Middle frontal gyrus (tissue), 1 donor: Measurements from ENCODE around the gene PLXNA1.

Experiments used
- DNase-seq: peaks from one replicate; pipeline ENCODE4 v3.0.0-alpha.2; 2015; ENCODE audit warnings: low spot score; ENCODE audit errors: extremely low spot score

The PLXNA1 gene

DNA sequence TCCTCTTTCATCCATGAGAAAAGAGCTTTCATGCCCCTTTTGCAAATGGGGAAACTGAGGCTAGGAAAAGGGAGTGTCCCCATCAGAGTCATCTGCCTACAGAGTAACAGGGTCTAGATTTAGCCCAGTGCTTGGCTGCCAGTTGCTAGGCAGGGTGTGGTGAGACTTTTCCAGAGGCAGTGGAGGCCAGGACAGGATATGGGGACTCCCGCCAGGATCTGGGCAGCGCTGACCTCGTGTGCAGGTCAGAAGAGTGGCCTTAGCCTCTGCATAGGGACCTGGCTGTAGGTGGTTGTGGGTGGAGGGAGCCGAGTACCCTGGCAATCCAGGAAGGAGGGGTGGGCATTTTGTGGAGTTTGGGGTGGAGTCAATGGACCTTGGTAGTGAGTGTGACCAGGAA lies 4.2 kb downstream of the PLXNA1 start:
- DNase-seq = no peak

DNA sequence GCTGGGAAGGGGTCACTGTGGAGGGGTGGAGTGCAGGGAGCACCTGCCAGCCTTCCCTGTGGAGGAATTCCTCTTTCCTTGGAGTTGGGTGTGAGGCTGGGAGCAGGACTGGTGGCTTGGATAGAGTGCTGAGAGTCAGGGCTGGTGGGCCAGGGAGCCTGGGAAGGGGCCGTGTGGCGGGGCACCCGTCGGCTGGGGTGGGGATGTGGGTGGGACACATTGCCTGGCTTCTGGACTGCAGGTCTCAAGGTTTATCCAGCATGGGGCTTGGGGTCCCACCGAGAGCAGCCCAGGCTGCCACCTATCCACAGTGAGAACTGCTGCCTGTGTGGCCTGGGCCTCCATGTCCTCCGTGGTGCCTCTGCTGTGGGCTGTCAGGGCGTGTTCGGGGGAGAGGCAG lies 4.7 kb downstream of the PLXNA1 start:
- DNase-seq = no peak

DNA sequence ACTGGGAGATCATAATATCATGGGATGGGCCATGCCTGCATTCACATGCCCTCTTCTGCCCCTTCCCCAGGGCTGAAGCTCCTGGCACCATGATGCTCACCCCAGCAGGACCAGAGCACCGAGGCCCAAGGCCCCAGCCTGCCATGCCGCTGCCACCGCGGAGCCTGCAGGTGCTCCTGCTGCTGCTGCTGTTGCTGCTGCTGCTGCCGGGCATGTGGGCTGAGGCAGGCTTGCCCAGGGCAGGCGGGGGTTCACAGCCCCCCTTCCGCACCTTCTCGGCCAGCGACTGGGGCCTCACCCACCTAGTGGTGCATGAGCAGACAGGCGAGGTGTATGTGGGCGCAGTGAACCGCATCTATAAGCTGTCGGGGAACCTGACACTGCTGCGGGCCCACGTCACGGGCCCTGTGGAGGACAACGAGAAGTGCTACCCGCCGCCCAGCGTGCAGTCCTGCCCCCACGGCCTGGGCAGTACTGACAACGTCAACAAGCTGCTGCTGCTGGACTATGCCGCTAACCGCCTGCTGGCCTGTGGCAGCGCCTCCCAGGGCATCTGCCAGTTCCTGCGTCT lies 5.6 kb downstream of the PLXNA1 start:
- no peak for DNase-seq

DNA sequence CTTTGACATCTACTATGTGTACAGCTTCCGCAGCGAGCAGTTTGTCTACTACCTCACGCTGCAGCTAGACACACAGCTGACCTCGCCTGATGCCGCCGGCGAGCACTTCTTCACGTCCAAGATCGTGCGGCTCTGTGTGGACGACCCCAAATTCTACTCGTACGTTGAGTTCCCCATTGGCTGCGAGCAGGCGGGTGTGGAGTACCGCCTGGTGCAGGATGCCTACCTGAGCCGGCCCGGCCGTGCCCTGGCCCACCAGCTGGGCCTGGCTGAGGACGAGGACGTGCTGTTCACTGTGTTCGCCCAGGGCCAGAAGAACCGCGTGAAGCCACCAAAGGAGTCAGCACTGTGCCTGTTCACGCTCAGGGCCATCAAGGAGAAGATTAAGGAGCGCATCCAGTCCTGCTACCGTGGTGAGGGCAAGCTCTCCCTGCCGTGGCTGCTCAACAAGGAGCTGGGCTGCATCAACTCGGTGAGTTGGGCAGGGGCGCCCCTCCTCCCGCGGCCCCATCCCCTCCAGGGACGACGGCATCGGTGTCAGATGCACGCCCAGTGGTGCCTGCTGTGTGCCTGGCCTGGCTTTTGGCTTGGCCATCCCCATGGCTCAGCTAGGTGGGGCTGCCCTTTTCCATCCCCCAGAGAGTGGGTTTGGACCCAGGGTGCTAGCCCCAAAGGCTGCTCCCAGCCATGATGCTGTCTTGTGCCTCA lies 6.6 kb downstream of the PLXNA1 start:
- no peak for DNase-seq

DNA sequence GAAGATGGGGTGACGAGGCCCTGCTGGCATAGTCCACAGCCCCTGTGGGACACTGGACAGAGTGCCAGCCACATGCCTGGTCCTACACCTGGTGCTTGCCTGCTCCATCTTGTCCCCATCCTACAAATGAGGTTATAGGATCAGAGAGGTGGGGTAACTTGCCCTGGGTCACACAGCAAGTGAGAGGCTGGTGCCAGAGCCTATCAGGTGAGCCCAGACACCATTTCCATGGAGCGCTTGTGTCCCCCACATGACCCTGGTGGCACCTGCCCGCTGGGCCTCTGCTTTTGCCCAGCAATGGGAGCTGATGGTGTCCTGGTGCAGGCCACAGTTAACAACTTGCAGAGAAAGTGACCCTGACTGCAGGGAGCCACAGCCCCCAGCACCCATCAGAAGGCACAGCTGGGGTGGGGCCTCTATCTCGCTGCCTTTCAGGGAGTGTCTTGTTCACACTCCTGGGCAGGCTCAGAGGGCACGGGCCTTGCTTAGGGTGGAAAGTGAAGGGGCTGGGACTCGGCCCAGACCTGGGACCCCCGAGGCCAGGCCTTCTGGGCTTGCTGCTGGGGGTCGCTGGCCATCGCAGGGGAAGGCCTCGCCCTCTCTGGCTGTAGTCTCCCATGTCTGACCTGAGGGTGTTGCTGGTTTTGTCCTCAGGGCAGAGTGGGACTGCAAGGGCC lies 7.2 kb downstream of the PLXNA1 start:
- DNase-seq = no peak

DNA sequence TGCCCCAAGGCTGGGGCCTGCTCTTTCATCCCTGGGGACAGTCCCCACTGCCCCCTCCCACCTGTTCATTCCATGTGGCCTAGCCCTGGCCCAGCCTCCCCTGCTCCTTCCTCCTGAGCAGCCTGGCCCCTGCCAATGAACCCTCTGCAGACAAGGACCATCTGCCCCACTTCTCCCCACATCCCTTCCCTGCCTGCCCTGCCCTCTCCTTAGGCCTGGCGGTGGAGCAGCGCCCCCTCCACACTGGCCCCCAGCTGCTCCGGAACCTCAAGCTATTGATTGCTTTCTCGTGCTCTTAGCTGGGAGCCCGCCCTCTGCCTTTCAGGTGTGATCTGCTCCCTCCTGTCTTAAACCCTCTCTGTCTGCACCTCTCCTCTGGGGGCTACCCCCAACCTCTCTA lies 8.0 kb downstream of the PLXNA1 start:
- no peak for DNase-seq

DNA sequence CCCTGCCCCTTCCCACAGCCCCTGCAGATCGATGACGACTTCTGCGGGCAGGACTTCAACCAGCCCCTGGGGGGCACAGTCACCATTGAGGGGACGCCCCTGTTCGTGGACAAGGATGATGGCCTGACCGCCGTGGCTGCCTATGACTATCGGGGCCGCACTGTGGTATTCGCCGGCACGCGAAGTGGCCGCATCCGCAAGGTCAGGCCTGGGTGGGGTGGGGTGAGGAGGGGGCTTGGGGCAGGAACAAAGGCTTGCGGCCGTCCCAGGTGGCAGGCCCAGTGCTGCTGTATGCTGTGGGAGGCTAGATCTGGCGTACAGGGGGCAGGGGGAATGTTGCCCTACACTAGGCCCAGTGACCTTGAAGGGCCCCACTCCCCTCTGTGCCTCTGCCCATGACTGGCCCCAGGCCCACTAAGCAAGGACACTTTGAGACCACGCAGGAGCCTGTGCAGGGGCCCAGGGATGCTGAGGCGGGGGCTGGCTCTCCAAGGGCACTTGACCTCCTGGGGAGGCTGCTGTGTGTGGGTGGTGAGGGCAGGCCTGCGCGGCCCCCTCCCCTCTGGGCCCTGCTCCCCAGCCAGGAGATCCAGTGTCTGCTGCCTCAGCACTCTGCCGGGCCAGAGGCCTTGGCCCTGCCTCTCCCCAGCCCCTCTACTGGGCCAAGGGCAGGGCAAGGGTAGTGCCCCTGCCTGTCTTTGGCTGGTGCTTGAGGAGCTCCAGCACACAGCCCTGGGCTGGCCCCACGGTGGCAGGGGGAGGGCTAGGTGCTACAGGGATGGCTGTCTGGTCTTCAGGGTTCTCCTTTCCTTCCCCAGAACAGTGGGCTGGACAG lies 8.7 kb downstream of the PLXNA1 start:
- DNase-seq = no peak

DNA sequence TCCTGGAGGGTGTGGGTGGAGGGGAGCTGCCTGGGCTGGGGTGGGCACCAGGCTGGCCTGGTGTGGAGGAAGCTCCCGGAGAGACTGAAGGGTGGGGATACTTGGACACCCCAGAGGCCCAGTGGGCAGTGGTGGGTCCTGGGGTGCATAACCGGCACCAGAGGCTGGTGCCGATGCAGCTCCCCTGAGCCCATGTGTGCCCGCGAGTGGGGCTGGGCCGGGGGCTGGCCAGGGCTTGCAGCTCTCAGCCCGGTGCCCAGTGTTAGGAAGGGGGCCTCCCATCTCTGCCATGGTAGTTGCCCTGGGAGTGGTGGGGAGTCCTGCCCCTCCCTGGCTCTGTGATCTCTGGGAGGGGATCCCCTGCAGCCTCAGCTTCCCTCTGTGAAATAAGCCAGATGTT lies 9.3 kb downstream of the PLXNA1 start:
- DNase-seq = no peak

DNA sequence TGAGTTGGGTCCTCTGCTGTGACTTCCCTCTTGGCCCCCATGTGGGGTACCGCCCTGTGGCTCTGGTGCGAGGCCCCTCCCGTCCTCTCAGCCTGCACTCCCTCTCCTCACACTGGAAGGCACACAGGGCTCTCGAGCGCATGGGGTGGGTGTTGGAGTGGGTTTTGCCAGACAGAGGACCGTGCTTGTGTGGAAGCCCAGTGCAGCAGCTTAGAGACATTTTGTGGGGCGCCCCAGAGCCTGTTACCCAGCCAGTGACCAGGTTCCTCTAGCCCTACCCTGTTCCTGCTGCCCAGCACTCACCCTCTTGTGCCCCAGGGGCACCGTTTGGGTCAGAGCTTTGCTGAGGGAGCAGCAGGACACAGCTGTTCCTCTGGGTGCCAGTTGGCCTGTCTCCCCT lies 9.9 kb downstream of the PLXNA1 start:
- DNase-seq = no peak

DNA sequence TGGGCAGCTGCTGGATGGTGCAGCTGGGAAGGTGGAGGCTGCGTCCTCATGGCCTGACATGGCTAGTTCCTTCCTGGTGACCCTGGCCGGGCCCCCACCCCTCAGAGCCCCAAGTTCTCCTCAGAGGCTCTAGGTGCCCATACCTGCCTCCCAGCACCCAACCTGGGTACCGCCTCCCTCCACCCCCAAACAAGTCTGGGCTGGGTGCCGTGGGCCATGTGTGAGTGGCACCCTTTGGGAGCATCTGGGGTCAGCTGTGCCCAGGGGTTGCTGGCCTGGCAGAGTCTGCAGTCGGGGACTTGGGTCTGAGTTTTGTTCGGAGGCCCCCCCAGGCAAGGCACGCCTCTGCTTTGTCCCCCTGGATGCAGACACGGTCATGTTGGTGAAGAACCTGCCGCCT lies 10.5 kb downstream of the PLXNA1 start:
- no peak for DNase-seq

DNA sequence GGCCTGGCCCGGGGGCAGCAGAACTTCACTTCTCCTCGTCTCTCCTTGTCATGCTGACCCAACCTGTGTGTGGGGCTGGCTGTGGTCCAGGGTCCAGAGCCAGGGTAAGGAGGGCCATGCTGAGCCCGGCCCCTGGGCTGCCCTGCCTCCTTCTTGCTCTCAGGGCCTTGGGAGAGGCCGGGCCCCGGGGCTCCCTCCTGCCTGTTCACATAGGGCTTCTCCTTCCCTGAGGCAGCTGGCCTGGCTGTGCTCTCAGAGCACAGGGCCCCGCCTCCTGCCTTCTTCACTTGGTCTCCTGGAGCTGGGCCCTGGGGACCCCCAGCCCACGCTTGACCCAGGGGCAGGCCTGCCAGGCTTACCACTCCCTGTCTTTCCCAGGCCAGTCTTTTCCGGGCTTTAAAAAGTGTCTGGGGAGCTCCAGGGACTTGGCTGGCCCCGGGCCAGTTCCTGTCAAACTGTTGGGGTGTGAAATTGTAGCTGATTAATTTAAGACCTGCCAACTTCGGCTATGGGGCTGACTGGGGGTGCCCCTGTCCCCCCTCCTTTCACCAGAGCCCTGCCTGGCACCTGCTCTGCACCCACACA lies 11.8 kb downstream of the PLXNA1 start:
- DNase-seq = no peak

DNA sequence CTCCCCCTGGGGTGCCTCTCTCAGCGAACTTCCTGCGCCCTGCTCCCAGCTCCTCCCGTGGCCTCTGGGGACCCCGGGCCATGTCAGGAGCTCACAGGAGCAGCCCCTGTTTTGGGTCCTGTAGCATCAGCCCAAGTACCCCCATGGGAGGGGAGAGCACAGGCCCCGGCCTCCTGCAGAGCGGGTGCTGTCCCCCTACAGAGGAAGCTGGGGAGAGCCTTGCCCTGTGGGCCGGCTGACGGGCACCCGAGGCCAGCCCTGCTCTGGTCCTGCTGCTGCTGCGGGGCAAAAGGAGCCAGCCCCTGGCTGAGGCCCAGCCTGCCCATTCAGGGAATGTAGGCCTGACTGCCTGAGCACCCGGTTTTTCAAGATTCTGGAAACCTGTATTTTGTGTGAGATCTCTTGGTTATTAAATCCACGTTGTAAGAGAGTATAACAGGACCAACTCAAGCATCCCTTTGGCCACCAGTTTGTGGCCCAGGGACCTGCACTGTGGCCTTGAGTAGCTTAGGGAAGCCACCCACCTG lies 12.4 kb downstream of the PLXNA1 start:
- no peak for DNase-seq

DNA sequence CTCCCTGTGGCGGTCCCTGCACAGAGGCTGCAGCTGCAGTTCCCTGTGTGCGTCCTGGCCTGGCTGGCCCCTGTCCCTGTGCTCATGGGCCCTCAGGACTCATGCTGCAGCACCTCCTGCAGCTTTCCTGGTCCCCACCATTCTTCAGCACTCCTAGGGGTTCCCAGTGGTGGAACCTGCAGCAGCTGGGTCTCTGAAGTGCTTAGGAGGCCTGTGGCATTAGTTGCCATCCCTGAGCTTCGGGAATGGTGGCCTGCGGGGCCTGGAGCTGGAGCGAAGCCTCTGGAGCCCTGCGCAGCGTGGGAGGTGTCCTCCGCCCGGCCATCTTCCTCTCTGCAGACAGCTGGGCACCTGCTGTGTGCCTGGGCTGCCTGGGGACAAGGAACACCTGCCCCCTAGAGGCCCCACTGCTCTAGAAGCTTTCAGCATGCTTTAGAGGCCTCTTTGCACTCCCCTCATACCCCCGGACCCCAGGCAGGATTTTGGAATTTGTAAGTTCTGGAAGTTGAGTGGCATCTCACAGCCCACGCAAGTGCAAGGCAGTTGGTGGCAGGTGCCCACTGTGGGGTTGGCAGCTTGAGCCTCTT lies 13.1 kb downstream of the PLXNA1 start:
- no peak for DNase-seq

DNA sequence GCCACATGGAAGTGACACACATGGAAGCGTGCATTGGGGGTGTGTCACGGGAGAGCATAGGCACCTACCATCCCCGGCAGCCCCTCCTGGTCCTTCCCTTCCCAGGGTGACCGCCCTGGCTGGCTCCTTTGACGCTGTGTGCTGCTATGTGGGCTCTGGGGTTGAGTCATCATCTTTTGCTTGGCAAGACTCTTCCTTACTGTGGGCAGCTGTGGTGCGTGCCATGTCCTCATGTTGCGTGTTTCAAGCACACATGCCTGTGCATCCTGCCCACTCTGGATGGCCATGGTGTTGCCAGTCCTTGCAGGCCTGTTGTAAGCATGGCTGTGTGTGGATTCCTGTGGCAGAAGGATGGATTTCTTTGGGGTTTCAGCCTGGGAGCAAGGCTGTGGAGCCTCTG lies 14.0 kb downstream of the PLXNA1 start:
- no peak for DNase-seq

DNA sequence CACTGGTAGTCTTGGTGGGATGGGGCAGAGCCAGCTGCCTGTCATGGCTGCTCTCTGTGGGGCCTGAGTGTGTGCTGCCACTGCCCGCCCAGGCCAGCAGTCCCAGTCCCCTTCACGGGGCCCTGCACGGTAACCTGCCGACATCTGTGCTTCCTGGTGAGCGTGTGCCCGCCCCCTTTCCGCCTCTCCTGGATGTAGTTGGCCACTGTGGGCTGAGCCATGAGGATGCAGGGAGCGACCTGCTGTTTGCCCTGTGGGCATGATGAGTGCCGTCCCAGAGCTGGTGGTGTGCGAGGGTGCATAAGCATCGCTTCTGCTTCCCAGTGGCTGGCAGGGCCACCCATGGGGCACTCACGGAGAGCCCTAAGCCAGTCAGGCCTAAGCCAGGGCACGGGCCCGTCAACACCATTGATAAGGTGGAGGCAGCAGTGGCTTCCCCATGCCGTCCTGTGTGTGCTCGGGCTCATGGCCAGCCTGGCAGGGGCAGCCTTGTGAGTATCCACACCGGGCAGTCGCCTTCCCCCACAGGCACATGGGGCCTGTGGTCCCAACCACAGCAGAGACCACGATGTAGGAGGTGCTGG lies 14.6 kb downstream of the PLXNA1 start:
- DNase-seq = no peak

DNA sequence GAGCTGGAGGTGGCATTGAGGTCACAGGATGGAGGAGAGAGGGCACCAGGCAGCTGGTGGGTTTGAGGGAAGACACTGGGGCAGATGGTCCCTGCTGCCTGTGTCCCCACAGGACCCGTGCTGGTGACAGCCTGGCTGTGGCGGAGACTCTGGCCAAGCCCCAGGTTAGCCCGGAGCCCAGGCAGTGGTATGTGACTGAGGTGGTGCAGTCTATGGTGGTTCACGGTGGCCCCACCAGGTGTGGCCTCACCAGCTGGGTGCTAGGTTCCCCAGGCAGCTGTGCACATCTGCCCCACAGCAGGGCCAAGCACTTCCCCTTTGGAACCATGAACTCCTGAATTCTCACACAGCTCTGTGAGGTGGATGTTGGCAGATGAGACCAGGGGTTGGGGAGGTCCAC lies 15.4 kb downstream of the PLXNA1 start:
- DNase-seq = no peak

DNA sequence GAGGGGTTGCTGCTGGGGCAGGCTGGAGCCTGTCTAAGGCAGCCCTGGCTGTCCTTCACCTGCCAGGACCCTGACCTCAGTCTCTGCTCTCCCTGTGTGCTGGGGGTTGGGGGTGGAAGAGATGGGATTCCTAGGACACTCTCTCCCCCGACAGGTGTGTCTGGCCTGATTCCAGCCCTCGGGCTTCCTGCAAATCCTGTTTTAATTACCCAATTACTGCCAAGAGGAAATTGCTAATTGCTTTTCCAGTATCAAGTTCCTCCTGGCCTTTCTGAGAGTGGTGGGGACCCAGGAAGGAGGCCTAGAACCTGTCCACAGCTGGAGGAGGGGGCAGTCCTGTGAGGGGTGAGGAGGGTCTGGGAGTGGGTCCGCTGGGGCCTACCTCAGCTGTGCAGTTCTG lies 15.8 kb downstream of the PLXNA1 start:
- DNase-seq = no peak

DNA sequence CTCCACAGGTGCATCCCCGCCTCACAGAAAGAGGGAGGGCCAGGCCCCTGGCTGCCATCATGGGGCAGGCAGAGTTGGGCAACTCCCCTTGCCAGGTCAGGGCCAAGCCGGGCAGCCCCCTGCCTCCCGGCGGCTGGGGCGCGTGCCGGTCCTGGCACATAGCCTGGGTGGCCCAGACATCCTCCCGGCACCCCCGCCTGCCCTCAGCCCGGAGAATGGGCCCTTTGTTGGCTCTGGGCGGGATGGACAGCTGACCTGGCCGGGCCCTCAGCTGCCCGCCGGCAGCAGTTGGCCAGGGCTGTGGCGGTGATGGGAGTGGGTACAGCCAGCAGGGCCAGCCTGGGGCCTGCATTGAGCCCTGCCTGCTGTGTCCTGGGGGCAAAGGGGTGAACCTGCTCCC lies 16.5 kb downstream of the PLXNA1 start:
- DNase-seq = peak; percentile 32

DNA sequence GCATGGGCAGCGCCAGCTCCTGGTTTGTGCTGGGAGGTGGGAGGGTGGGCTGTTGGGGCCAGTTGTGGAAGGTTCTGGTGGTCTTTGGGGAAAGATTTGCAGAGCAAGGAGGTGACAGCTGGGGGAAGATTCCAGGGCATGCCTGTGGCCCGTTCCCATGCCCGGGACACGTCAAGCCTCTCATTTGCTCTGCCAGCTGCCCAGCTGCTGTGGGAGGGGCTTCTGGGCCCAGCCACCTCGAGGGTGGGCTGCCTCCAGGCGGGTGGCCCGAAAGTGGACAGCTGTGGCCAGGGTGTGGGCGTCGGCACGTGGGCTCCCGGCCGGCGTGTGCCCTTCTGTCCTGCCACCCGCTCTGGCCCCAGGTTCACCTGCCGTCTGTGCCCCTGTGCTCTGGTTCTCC lies 17.2 kb downstream of the PLXNA1 start:
- DNase-seq = no peak

DNA sequence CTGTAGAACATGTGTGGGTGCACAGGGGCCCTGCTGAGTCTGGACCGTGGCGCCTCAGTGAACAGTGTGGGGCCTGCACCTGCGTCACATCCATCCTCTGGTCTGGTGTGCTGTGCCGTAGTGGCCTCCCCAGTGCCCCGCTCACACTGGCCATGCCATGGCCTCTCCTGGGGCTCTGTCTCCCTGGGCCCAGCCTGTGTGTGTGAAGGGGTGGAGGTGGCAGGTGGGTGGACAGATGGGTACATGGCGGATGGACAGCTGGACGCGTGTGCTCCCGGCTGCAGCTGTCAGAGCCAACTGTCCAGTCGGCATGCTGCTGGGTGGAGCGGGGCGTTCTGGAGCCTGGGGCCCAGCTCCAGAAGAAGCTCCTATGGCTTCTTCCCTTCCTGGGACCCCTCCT lies 17.8 kb downstream of the PLXNA1 start:
- no peak for DNase-seq
